ENCODE results near the gene GBA2. TPM values are rescaled to one million over a fixed set of nuclear protein-coding genes. Genes with fewer than 3 reads are reported as not detected.

Gene GBA2
- total and polyA plus RNA-seq, 2 experiments from 2014 or later = 32.1 to 80.1 TPM

- Histone ChIP-seq H3K27me3 (ENCODE audit: insufficient read depth) (no peaks in the 10 kb centered on the region), H2AFZ (no peak overlapping the region), H3K4me2 (peak overlapping the region; percentile 53), H3K79me2 (replicated peaks; ENCODE audit: insufficient read depth) (peaks cover 43% of the 10 kb centered on the region), H3K27ac (ENCODE audit: low read depth) (peak overlapping the region; percentile 1), H3K36me3 (ENCODE audit: insufficient read depth) (peaks cover 10% of the 10 kb centered on the region), H3K4me1 (ENCODE audit: insufficient read depth) (peaks cover 41% of the 10 kb centered on the region), H3F3A (replicated peaks; ENCODE audit: low read depth) (peaks cover 3% of the 10 kb centered on the region; the same call in 1 of the 2 replicates), H3K9me2 (ENCODE audit: insufficient read depth) (no peaks in the 10 kb centered on the region), H4K20me1 (replicated peaks; ENCODE audit: insufficient read depth) (peaks cover 4% of the 10 kb centered on the region; the same call in 1 of the 2 replicates), H3K4me3 (peak overlapping the region; percentile 26)
- H3K27ac Mint-ChIP-seq = no peak overlapping the region
- H3K27me3 Mint-ChIP-seq (ENCODE audit: insufficient read depth, low read depth, poor library complexity) = peaks cover 8% of the 10 kb centered on the region
- peak; percentile 92 for DNase-seq (ENCODE audit: low spot score)
- ATAC-seq = peak; percentile 6
- TF ChIP-seq ETS1 (IDR thresholded peaks at IDR 0.05) = 0 out of 2 replicates have a peak, but pooled peaks have one; percentile 37
- no peak for TF ChIP-seq EZH2 (IDR thresholded peaks at IDR 0.05; ENCODE audit: low read depth, unreplicated experiment)
- TF ChIP-seq ZNF462 (CRISPR knock-in tag; IDR thresholded peaks at IDR 0.05) = 0 out of 2 replicates have a peak, but pooled peaks have one; percentile 35
- H3K4me3 Mint-ChIP-seq = no peak overlapping the region
- H3K36me3 Mint-ChIP-seq (ENCODE audit: low read depth) = peaks cover 25% of the 10 kb centered on the region
- peaks cover 12% of the 10 kb centered on the region for H3K4me1 Mint-ChIP-seq
- H3K9me3 Mint-ChIP-seq = no peaks in the 10 kb centered on the region; the same call in 2 of the 3 replicates
These were observed 20.7 kb downstream of the GBA2 start for GRCh38 chr9:35728041-35728971.

Data from GM23338 (cell line).